Measurements from ENCODE around the gene HERC4. TPM values are rescaled to one million over a fixed set of nuclear protein-coding genes. Genes with fewer than 3 reads are reported as not detected.

The HERC4 gene
- total and polyA plus RNA-seq, 4 donors = 7.3 to 53.2 (median 16.0) TPM

DNA sequence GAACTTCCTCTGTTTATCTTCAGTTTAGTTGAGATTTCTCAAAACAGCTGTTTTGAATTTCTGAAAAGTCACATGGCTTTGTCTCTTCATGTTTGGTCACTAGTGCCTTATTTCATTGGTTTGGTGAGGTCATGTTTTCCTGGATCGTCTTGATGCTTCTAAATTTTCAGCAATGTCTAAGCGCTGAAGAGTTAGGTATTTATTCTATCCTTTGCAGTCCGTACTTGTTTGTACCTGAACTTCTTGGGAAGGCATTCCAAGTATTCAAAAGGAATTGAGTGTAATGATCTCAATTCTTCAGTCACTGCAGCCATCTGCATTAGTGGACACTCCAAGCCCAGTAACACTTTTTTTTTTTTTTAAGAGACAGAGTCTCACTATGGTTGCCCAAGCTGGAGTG is 67.7 kb downstream of the HERC4 start:
- H3K4me3 ChIP-seq (ENCODE audit: low read depth in 1 of 3, low read length in 3 of 3) = no peak overlapping the region
- DNase-seq (ENCODE audit: low spot score) = no peak
- no peak for TF ChIP-seq FOXA2 (IDR thresholded peaks at IDR 0.05)
- TF ChIP-seq, protein P1, sequence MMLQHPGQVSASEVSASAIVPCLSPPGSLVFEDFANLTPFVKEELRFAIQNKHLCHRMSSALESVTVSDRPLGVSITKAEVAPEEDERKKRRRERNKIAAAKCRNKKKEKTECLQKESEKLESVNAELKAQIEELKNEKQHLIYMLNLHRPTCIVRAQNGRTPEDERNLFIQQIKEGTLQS (IDR thresholded peaks at IDR 0.05) = no peak
- WGBS = 97% methylated on average over 3 of the region's 3 CpGs
- H3K9me3 ChIP-seq (ENCODE audit: control insufficient read depth in 4 of 4, low read length in 3 of 4) = no peaks in the 10 kb centered on the region
- no peak overlapping the region for H3K9ac ChIP-seq (ENCODE audit: low read depth in 1 of 2, low read length in 2 of 2)
- H3K36me3 ChIP-seq (ENCODE audit: control insufficient read depth in 4 of 4, insufficient read depth in 3 of 4, low read depth in 1 of 4, low read length in 3 of 4) = peaks cover 4 to 22% (median 12%) of the 10 kb centered on the region in 4 donors
- no peaks in the 10 kb centered on the region for H3K27me3 ChIP-seq (ENCODE audit: control insufficient read depth in 4 of 4, insufficient read depth in 4 of 4, low read length in 3 of 4)
- no peaks in the 10 kb centered on the region for H3K4me1 ChIP-seq (ENCODE audit: control insufficient read depth in 4 of 4, insufficient read depth in 4 of 4, low read length in 3 of 4)
- no peak overlapping the region for H3K27ac ChIP-seq (ENCODE audit: low read depth in 1 of 2, low read length in 2 of 2)

DNA sequence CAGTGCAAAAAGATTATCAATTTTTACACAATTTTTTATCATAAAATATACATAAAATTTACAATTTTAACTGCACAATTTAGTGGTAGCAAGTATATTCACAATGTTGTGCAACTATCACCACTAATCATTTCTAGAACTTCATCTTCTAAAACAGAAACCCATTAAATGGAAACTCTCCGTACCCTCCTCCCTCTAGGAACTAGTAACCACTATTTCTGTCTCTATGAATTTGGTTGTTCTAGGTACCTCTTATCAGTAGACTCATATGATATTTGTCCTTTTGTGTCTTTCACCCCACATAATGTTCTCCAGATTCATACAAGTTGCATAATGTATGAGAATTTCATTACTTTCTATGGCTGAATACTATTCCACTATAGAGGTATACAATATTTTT is 73.5 kb downstream of the HERC4 start:
- no peak overlapping the region for H3K9ac ChIP-seq (ENCODE audit: low read depth in 1 of 2, low read length in 2 of 2)
- no peaks in the 10 kb centered on the region for H3K9me3 ChIP-seq (ENCODE audit: control insufficient read depth in 4 of 4, low read length in 3 of 4)
- no peak for TF ChIP-seq TAF1 (conservative IDR thresholded peaks at IDR 0.05)
- no peak for TF ChIP-seq EGR1 (IDR thresholded peaks at IDR 0.05; ENCODE audit: low read depth in 2 of 2)
- TF ChIP-seq, protein P2, sequence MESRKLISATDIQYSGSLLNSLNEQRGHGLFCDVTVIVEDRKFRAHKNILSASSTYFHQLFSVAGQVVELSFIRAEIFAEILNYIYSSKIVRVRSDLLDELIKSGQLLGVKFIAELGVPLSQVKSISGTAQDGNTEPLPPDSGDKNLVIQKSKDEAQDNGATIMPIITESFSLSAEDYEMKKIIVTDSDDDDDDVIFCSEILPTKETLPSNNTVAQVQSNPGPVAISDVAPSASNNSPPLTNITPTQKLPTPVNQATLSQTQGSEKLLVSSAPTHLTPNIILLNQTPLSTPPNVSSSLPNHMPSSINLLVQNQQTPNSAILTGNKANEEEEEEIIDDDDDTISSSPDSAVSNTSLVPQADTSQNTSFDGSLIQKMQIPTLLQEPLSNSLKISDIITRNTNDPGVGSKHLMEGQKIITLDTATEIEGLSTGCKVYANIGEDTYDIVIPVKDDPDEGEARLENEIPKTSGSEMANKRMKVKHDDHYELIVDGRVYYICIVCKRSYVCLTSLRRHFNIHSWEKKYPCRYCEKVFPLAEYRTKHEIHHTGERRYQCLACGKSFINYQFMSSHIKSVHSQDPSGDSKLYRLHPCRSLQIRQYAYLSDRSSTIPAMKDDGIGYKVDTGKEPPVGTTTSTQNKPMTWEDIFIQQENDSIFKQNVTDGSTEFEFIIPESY (IDR thresholded peaks at IDR 0.05) = no peak
- TF ChIP-seq HNF4G (IDR thresholded peaks at IDR 0.05) = no peak
- TF ChIP-seq NR2F2 (IDR thresholded peaks at IDR 0.05) = no peak
- no peak for TF ChIP-seq GABPA (IDR thresholded peaks at IDR 0.05 in 1 of 2, conservative IDR thresholded peaks at IDR 0.05 in 1 of 2)
- TF ChIP-seq, protein P3, sequence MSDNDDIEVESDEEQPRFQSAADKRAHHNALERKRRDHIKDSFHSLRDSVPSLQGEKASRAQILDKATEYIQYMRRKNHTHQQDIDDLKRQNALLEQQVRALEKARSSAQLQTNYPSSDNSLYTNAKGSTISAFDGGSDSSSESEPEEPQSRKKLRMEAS (IDR thresholded peaks at IDR 0.05) = no peak
- TF ChIP-seq, protein P1 (IDR thresholded peaks at IDR 0.05) = no peak
- no peak for TF ChIP-seq JUND (IDR thresholded peaks at IDR 0.05)
- no peaks in the 10 kb centered on the region for H3K27me3 ChIP-seq (ENCODE audit: control insufficient read depth in 4 of 4, insufficient read depth in 4 of 4, low read length in 3 of 4)
- DNase-seq (ENCODE audit: low spot score) = no peak
- no peak overlapping the region for H3K4me3 ChIP-seq (ENCODE audit: low read depth in 1 of 3, low read length in 3 of 3)
- H3K27ac ChIP-seq (ENCODE audit: low read depth in 1 of 2, low read length in 2 of 2) = no peak overlapping the region
- no peaks in the 10 kb centered on the region for H3K4me1 ChIP-seq (ENCODE audit: control insufficient read depth in 4 of 4, insufficient read depth in 4 of 4, low read length in 3 of 4)
- 99% methylated on average over 1 of the region's 1 CpG for WGBS
- H3K36me3 ChIP-seq (ENCODE audit: control insufficient read depth in 4 of 4, insufficient read depth in 3 of 4, low read depth in 1 of 4, low read length in 3 of 4) = peaks cover 3 to 7% (median 3%) of the 10 kb centered on the region in 4 donors

DNA sequence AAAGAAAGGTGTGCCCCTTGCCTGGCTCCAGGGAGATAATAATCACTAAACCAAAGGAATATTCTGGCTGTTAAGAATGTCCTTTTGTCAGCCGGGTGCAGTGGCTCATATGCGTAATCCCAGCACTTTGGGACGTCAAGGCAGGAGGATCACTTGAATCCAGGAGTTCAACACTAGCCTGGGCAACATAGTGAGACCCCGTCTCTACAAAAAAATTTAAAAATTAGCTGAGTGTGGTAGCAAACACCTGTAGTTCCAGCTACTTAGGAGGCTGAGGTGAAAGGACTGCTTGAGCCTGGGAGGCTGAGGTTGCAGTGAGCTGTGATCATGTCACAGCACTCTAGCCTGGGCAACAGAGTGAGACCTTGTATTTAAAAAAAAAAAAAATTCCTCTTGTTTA is 74.1 kb downstream of the HERC4 start:
- 98% methylated on average over 4 of the region's 4 CpGs for WGBS
- H3K4me1 ChIP-seq (ENCODE audit: control insufficient read depth in 4 of 4, insufficient read depth in 4 of 4, low read length in 3 of 4) = no peaks in the 10 kb centered on the region
- H3K9me3 ChIP-seq (ENCODE audit: control insufficient read depth in 4 of 4, low read length in 3 of 4) = no peaks in the 10 kb centered on the region
- H3K36me3 ChIP-seq (ENCODE audit: control insufficient read depth in 4 of 4, insufficient read depth in 3 of 4, low read depth in 1 of 4, low read length in 3 of 4) = peaks cover 3 to 10% (median 4%) of the 10 kb centered on the region in 4 donors
- DNase-seq (ENCODE audit: low spot score) = no peak
- H3K9ac ChIP-seq (ENCODE audit: low read depth in 1 of 2, low read length in 2 of 2) = no peak overlapping the region
- H3K4me3 ChIP-seq (ENCODE audit: low read depth in 1 of 3, low read length in 3 of 3) = no peak overlapping the region
- TF ChIP-seq FOXA2 (IDR thresholded peaks at IDR 0.05) (no peak), JUND (IDR thresholded peaks at IDR 0.05) (no peak), TAF1 (conservative IDR thresholded peaks at IDR 0.05) (no peak), HNF4A (conservative IDR thresholded peaks at IDR 0.05) (no peak), EGR1 (IDR thresholded peaks at IDR 0.05; ENCODE audit: low read depth in 2 of 2) (no peak), HNF4G (IDR thresholded peaks at IDR 0.05) (no peak), GABPA (IDR thresholded peaks at IDR 0.05 in 1 of 2, conservative IDR thresholded peaks at IDR 0.05 in 1 of 2) (no peak), RAD21 (IDR thresholded peaks at IDR 0.05) (no peak)
- TF ChIP-seq, protein P4, sequence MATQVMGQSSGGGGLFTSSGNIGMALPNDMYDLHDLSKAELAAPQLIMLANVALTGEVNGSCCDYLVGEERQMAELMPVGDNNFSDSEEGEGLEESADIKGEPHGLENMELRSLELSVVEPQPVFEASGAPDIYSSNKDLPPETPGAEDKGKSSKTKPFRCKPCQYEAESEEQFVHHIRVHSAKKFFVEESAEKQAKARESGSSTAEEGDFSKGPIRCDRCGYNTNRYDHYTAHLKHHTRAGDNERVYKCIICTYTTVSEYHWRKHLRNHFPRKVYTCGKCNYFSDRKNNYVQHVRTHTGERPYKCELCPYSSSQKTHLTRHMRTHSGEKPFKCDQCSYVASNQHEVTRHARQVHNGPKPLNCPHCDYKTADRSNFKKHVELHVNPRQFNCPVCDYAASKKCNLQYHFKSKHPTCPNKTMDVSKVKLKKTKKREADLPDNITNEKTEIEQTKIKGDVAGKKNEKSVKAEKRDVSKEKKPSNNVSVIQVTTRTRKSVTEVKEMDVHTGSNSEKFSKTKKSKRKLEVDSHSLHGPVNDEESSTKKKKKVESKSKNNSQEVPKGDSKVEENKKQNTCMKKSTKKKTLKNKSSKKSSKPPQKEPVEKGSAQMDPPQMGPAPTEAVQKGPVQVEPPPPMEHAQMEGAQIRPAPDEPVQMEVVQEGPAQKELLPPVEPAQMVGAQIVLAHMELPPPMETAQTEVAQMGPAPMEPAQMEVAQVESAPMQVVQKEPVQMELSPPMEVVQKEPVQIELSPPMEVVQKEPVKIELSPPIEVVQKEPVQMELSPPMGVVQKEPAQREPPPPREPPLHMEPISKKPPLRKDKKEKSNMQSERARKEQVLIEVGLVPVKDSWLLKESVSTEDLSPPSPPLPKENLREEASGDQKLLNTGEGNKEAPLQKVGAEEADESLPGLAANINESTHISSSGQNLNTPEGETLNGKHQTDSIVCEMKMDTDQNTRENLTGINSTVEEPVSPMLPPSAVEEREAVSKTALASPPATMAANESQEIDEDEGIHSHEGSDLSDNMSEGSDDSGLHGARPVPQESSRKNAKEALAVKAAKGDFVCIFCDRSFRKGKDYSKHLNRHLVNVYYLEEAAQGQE (IDR thresholded peaks at IDR 0.05) = no peak
- no peaks in the 10 kb centered on the region for H3K27me3 ChIP-seq (ENCODE audit: control insufficient read depth in 4 of 4, insufficient read depth in 4 of 4, low read length in 3 of 4)
- no peak overlapping the region for H3K27ac ChIP-seq (ENCODE audit: low read depth in 1 of 2, low read length in 2 of 2)
